Measurements from ENCODE around the gene ABHD1.

The ABHD1 gene

GRCh38 chr2:27125104-27125503 lies 1.5 kb downstream of the ABHD1 start:
- no peak overlapping the region for H3K4me3 ChIP-seq (ENCODE audit: low read length, poor library complexity, severe bottlenecking)

DNA sequence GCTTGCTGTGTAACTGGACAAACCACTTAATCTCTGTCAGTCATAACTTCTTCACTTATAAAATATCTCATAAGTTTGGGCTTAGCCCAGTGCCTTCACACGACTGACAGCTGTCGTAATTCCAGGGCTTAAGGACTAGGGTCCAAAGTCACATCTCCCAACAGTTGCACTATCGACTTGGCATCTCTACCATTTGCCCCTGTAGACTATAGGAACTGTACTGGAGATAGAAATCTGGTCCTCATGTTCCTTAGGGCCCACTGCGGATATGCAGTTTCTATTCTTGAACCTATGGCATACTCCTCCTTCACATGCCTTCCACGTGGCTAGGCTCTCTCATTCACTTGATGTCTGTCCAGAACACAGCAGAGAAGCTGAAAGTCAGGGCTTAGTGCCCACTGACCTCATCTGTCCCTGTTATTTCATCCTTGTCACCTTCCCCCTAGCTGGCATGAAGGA lies 2.7 kb downstream of the ABHD1 start:
- H3K4me1 ChIP-seq (ENCODE audit: insufficient read depth, low read length, poor library complexity, severe bottlenecking) = peaks cover 5% of the 10 kb centered on the region
- no peak overlapping the region for H3K4me2 ChIP-seq (ENCODE audit: low read depth, low read length, poor library complexity, severe bottlenecking)
- no peak overlapping the region for H3K4me3 ChIP-seq (ENCODE audit: low read length, poor library complexity, severe bottlenecking)
- no peaks in the 10 kb centered on the region for H4K20me1 ChIP-seq (ENCODE audit: insufficient read depth, low read length, poor library complexity, severe bottlenecking)
- TF ChIP-seq EZH2phosphoT487 (IDR thresholded peaks at IDR 0.05; ENCODE audit: borderline replicate concordance) (no peak), CTCF (conservative IDR thresholded peaks at IDR 0.05; ENCODE audit: low read length) (no peak)
- no peak overlapping the region for H3K9ac ChIP-seq (ENCODE audit: low read depth, low read length, poor library complexity, severe bottlenecking)
- peaks cover 2% of the 10 kb centered on the region; the same call in 1 of the 2 replicates for H3K36me3 ChIP-seq (ENCODE audit: insufficient read depth, low read length)
- H2AFZ ChIP-seq (ENCODE audit: low read length) = no peak overlapping the region
- no peaks in the 10 kb centered on the region for H3K79me2 ChIP-seq (ENCODE audit: insufficient read depth, low read length)
- no peaks in the 10 kb centered on the region for H3F3A ChIP-seq (ENCODE audit: low read depth)
- no peaks in the 10 kb centered on the region for H3K9me3 ChIP-seq (ENCODE audit: insufficient read depth, low read depth, low read length)
- no peaks in the 10 kb centered on the region for H3K9me2 ChIP-seq (replicated peaks; ENCODE audit: low read depth, low read length)
- H3K27me3 ChIP-seq (ENCODE audit: insufficient read depth, low read length, poor library complexity, severe bottlenecking) = no peaks in the 10 kb centered on the region

More at GRCh38 chr2:27125104-27125503, 1.5 kb downstream of the ABHD1 start:
- Histone ChIP-seq H3K9me2 (replicated peaks; ENCODE audit: low read depth, low read length) (no peaks in the 10 kb centered on the region), H3K4me2 (ENCODE audit: low read depth, low read length, poor library complexity, severe bottlenecking) (no peak overlapping the region), H4K20me1 (ENCODE audit: insufficient read depth, low read length, poor library complexity, severe bottlenecking) (no peaks in the 10 kb centered on the region), H3F3A (ENCODE audit: low read depth) (no peaks in the 10 kb centered on the region), H3K9ac (ENCODE audit: low read depth, low read length, poor library complexity, severe bottlenecking) (no peak overlapping the region), H3K9me3 (ENCODE audit: insufficient read depth, low read depth, low read length) (no peaks in the 10 kb centered on the region), H3K36me3 (ENCODE audit: insufficient read depth, low read length) (no peaks in the 10 kb centered on the region; the same call in 1 of the 2 replicates), H2AFZ (ENCODE audit: low read length) (no peak overlapping the region), H3K27me3 (ENCODE audit: insufficient read depth, low read length, poor library complexity, severe bottlenecking) (no peaks in the 10 kb centered on the region), H3K4me1 (ENCODE audit: insufficient read depth, low read length, poor library complexity, severe bottlenecking) (peaks cover 5% of the 10 kb centered on the region), H3K79me2 (ENCODE audit: insufficient read depth, low read length) (no peaks in the 10 kb centered on the region)
- TF ChIP-seq CTCF (conservative IDR thresholded peaks at IDR 0.05; ENCODE audit: low read length) (no peak), EZH2phosphoT487 (IDR thresholded peaks at IDR 0.05; ENCODE audit: borderline replicate concordance) (no peak)

DNA sequence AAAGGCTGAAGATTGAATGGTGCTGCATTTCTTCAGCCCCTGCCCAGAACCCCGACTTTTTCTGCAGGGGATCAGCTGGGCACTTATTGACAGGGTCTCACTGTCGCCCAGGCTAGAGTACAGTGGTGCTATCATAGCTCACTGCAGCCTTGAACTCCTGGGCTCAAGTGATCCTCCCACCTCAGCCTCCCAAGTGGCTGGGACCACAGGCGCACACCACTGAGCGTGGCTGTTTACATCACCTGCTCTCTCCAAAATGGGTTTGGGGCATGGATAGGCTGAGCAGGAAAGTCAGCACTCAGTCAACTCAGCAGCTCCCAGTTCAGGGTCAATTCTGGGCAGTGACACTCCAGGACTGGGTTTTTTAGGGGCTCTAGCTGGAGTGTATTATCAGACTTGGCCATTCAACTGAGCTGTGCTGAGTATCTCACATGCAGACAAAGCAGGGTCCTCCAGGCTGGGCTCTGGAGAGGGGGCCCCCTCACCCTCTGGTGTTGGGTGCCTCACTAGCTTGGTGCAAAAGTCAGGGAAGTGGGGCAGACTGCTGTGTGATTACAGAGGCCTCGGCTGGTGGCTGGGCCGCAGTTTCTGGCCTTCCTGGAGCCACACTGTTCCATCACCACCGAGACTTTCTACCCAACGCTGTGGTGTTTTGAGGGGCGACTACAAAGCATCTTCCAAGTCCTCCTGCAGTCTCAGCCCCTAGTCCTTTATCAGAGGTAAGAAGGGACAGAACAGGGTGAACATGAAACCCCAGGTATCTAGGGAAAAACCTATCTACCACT lies 4.5 kb downstream of the ABHD1 start:
- Histone ChIP-seq H3F3A (ENCODE audit: low read depth) (no peaks in the 10 kb centered on the region), H3K9me3 (ENCODE audit: insufficient read depth, low read depth, low read length) (no peaks in the 10 kb centered on the region), H4K20me1 (ENCODE audit: insufficient read depth, low read length, poor library complexity, severe bottlenecking) (peaks cover 4% of the 10 kb centered on the region), H3K36me3 (ENCODE audit: insufficient read depth, low read length) (peaks cover 10% of the 10 kb centered on the region; the same call in 1 of the 2 replicates), H3K9me2 (replicated peaks; ENCODE audit: low read depth, low read length) (no peaks in the 10 kb centered on the region), H3K4me3 (ENCODE audit: low read length, poor library complexity, severe bottlenecking) (no peak overlapping the region), H3K9ac (ENCODE audit: low read depth, low read length, poor library complexity, severe bottlenecking) (no peak overlapping the region), H2AFZ (ENCODE audit: low read length) (no peak overlapping the region), H3K79me2 (ENCODE audit: insufficient read depth, low read length) (peaks cover 17% of the 10 kb centered on the region), H3K4me2 (ENCODE audit: low read depth, low read length, poor library complexity, severe bottlenecking) (no peak overlapping the region), H3K27me3 (ENCODE audit: insufficient read depth, low read length, poor library complexity, severe bottlenecking) (no peaks in the 10 kb centered on the region), H3K4me1 (ENCODE audit: insufficient read depth, low read length, poor library complexity, severe bottlenecking) (peaks cover 13% of the 10 kb centered on the region)
- no peak for TF ChIP-seq CTCF (conservative IDR thresholded peaks at IDR 0.05; ENCODE audit: low read length)
- TF ChIP-seq EZH2phosphoT487 (IDR thresholded peaks at IDR 0.05; ENCODE audit: borderline replicate concordance) = no peak

Data from Loucy (cell line).